ENCODE results near the gene CAPSL.
"Not testable (repeated sequence)": the region's sequence is repeated elsewhere in the genome, so short reads cannot be mapped to it uniquely, and the experiment has no call there.

CAPSL gene

DNA sequence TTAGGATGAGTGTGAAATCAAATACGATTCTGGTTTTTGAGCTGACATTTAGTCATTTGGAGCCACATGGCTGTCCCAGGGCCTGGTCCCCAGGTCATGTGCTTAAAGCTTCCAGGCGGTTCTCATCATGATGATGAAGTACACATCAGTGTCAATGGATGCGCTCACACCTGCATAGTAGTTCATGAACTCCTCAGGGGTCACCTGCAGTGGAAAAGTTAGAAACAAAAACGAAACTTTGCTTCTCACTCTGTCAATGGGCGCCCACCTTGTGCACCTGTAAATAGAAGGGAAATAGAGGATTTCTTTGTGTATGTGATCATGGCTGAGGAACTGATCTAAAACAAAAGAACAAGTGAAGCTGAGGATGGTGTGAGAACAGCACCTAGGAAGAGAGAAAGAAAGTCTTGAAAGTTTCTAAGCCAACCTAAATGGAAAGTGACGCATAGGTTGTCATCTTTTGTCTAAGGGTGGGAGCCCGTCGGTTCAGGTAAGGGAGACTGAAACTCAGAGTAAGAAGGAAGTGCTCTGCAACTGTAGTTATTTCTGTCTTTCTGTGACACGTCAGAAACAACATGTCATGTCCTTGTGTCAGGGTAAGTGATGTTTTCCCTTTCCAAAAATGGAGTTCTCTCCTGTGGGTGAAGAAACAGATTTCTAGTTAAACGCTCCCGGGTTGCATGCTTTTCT lies 33.8 kb downstream of the CAPSL start:
- peak in 1 of 5 donors; percentile 75 for DNase-seq

DNA sequence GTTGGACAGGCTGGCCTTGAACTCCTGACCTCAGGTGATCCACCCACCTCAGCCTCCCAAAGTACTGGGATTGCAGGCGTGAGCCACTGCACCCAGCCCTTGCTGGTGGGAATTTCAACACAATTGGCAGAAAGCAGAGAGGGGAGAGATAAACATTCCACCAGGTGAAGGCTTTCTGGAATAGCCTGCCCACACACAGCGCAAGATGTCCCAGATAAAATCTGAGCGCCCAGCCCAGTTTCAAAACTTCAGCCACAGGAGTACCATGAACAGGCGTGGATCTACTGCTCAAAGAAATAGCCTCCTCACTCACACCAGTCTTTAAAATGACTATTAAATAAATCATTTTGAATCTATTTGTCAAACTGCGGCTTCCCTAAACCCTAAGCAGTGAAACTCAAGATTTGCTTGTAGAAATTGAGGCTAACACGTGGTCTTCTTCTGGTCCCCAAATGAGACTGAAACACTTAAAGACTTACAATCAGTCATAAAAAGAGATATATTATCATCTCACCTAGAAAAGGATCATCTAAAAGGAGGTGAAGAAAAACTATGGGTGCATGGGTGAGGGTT lies 34.7 kb downstream of the CAPSL start:
- DNase-seq: peak in 1 of 5 donors; percentile 47

DNA sequence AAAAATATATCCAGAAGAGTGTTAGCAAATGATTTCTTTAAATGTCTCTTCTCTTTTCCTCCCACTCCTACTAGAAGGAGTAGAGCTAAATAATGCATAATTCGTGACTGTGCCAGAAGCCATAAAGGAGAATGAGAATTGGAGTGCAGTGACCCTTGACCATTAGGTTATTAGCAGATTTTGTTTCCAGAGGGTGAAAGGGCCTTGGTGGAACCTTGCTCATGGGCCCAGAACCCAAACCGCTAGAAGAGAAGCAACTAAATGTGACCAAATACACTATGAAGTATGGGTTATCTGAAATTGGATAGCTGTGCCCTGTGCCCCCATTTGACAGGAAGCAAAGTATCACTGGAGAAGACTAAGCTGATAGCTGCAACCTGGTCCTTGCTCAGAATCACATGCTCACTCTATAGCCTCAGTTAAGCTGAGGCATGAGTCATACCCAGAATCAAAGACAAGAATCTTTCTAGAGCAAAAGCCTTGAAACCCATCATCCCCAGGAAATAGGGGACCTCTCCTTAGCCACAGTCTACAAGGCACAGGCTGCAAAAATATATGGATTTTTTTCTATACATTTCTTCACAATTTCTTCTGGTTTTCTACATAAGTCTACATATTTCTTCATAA lies 36.3 kb downstream of the CAPSL start:
- peak in 1 of 5 donors; percentile 90 for DNase-seq

DNA sequence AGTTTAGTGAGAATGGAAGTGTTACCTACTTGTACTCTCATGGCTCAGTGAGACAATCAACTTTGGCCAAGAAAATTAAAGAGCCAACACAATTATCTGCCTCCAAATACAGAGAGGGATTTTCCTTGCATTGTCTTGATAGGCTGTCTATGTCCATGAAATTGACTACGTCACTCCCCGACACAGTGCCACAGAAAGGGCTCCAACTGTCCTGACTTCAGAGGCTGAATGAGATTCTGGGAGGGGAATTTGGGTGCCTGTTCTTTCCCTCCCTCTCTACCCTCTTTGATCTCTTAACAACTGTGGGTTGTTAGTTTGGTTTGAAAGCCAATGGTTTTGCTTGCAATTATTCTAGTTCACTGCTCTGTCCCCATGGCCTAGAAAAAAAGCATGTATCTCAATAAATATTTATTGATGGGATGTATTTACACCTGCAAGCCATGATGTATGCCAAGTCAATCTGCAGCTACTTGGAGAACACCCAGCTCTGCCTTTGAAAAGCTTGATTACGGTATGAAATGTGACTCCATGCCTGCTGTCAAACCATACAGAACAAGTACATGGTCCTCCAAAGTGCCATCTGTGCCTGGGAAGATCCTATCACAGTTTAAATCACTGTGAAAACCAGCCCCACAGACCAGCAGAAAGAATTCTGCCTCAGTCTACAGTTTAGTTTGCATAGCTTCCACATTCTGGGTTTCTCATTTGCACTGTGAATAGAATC lies 37.3 kb downstream of the CAPSL start:
- DNase-seq: no peak

DNA sequence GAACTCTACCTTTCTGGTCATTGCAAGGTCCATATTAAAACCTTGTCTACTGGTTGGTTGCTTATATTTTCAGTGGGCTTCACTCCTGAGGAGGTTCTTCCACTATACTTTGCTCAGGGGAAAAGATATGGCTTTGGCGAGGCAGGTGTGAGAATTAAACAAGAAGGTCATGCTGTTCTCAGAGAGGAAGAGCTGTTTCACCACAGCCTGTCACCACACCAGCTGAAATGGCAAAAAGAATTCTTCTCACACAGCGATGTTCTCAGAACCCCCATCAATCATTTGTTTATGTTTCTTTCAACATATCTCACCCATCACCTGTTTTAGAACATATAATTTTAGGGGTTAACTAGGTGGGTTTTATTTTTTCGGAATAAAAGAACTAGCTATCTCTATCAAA lies 38.6 kb downstream of the CAPSL start:
- DNase-seq: no peak

DNA sequence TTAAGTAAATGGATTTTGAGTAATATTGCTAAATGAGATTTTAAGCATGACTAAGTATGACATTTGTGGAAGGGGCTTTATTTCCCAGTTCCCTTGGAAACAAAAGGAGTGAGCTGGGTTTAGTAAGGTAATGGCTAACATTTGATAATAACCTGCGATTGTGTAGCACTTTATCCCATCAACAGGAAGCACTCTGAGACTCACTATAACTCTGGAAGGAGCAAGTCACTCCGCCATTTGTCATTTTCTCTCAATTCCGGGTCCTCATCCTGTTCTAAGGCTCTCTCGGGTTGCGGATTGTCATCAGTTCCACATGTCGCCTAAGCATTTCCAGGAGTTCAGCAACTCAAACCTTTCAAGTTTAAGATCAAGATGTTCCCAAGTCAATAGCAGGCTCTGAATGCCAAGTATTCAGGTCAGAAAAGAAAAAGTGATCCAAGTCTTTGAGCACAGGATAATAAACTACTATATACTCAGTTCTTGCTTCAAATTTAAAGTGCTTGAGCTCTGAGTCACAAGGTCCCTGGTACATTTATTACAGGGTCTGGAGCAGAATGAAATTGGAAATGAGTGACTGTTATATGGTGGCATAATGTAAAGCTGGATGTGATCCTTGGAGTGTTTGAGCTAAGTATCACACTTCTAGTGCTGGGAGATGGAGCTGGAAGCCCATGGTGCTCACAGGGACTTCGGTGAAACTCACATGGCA lies 39.3 kb downstream of the CAPSL start:
- no peak for DNase-seq

DNA sequence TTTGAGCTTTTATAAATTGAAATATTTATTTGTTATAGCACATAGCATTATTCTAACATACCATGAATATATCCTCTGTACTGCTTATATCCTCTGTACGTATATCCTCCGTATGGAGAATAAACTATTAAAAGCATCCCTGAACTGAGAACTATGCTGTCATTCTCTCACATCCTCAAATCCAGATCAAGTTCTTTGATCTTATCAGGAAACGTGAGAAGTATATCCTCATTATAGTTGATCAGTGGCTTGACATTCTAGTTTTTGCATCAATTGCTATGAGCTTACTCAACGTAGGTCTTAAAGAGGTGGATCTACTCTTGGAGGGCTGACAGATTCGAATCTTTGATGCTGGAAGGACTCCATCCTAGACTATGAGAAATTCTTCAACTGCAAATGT lies 44.3 kb downstream of the CAPSL start:
- no peak for DNase-seq

DNA sequence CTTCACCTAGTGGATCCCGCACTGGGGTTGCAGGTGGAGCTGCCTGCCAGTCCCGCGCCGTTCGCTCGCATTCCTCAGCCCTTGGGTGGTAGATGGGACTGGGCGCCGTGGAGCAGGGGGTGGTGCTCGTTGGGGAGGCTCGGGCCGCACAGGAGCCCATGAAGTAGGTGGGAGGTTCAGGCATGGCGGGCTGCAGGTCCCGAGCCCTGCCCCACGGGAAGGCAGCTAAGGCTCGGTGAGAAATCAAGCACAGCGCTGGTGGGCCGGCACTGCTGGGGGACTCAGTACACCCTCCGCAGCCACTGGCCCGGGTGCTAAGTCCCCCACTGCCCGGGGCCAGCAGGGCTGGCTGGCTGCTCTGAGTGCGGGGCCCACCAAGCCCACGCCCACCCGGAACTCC lies 45.6 kb downstream of the CAPSL start:
- not testable (repeated sequence) for DNase-seq

DNA sequence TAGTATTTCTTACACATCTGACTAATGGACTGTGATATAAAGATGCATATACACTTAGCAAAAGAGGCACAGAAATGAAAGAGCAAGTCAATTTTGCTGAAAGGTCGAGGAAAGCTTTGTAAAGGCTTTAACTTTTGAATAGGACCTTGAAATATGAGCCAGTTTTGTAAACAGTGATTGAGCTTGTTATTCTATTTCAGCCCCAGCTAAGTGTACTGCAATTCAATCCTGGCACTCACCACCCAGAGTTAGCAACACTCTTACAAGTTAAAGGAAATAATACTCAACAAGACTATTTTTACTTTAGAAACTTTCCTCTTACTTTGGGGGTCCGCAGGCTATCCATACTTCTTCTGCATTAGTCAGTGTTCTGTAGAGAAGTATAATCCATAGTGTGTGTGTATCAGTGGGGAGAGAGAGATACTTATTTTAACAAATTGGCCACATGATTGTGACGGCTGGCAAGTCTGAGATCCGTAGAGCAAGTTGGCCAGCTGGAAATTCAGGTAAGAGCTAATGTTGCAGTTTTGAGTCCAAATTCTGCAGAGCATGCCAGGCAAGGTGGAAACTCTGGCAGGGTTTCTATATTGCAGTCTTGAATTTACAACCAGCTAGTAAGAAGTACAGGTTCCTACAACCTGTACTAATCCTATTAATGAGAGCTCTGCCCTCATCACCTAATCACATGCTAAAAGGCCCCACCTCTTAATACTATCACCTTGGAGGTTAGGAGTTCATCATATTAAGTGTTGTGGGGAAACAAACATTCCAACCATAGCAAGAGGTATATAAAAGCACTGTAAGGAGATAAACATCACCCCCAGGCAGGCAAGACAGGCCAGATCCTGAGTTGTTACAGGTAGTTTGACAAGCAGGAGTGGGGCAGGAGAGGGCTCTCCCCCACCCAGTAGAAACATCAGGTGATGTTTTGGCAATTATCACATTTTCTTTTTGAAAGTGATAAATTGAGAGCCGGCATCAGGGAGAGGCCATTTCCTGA lies 48.1 kb downstream of the CAPSL start:
- DNase-seq: no peak

DNA sequence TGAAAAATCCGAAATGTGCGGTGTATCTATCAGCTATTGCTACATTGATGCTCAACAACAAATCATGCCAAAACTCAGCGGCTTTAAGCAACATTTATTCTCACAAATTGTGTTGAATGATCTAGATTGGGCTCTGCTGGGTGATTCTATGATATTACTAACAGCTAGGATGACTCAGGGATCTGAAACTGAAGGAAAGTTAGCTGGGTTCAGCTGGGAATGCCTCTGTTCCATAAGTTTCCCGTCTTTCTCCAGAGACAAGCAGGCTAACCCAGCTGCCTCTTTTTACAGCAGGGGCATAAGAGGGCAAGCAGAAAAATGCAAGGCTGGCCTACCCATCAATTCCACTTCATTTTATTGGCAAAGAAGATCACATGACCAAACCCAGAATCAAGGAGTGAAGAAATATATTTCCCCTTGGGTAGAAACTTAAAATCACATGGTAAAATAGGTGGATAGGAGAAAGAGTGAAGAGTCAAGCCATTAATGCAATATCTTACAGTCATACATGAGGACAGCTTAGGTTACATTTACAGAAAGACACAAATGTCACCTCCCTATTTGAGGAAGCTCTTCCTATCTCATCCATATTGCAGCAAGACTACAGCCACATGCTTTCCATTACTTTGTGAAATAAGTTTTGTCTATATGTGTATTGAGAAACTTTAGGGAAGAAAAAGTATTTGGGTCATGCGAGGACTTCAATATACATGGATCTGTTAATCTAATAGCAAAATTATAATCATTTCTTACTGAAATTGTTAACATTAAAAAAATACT lies 50.9 kb downstream of the CAPSL start:
- no peak for DNase-seq

DNA sequence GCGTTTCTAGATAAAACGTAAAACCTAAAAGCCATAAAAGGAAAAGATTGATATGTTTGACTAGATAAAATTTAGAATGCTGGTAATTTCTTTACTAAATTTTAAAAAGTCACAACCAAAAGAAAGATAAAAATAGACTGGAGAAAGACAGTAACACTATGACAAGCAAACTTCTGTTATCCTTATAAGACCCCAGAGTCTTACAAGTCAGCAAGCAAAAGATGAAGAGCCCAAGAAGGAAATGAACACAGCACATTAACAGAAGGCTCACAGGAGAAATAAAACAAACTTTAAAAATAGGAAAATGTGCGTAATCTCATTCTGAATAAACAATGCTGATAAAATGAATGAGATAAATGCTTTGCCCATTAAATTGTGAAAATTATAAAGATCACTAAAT lies 52.0 kb downstream of the CAPSL start:
- no peak for DNase-seq

DNA sequence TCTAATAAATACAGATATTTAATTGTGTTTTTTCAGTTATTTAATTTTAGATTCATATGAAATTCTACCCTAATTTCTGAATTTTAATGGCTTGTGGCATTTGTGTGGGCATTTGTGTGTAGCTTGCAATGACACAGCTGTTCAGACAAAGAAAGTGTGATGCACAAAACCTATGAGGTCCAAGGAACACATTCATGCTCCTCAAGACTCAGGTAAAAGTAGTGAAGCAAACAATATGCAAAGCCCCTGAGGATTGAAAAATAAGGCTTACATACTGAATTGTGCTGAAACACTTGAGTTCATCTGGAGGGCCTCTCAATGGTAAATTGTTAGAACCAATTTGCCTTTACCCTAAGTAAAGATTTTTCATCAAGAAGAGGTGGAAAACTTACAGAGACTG lies 53.6 kb downstream of the CAPSL start:
- DNase-seq: no peak

DNA sequence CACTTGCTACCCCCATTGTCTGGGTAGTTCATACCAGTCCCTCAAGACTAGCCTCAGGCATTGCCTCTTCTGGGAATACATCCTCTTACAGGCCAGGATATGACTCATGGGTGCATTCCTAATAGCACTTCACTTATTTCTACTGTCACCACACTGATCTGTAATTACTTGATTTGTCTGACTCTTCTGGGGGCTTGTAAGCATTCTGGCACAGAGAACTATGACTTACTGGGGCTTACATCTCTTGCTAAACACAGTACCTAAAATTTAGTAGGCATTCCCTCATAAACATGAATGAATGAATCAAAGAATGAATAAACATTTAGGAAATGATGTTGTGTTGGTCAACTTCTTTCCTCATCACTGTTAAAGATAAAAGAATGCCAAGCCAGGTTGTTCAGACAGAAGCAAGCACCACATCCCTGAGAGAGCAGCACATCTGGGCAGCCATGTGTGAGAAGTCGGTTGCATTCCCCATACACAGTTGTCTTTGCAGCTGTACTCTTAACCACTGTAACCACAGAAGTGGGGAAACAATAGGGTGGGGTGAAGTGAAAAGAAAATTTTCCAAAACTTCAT lies 54.1 kb downstream of the CAPSL start:
- peak in 1 of 5 donors; percentile 45 for DNase-seq

DNA sequence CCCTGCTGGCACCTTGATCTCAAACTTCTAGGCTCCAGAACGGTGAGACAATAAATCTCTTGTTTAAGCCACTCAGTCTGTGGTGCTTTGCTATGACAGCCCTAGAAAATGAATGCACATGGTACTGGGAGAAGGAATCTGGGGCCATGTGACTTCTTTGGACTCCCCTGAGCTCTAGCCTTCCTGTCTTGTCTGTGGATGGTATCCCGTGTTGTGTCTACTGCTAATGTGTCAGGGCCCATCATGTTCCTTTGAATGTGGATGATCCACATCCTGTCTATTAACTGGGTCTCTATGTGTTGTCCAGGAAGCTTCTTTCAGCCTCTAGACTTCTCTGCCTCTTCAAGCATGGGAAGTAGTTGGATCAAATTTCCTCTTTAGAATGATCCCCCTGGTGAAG lies 56.7 kb downstream of the CAPSL start:
- no peak for DNase-seq

DNA sequence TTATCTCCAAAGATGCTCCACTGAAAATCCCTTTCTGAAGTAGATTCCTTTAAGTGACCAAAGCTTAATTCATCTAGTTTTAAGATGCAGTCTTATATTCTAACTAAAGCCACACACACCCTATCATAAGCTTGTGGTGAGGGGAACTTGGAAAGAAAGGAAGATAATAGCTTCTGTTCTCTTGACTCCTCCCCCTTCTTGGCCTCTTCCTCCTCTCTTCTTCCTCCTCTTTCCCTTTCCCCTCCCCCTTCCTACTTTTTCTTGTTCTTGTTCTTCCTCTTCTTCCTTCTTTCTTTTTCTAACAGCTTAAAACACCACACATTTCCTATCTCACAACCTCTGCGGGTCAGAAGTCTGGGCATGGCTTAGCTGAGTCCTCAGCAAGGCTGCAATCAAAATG lies 58.3 kb downstream of the CAPSL start:
- no peak for DNase-seq

DNA sequence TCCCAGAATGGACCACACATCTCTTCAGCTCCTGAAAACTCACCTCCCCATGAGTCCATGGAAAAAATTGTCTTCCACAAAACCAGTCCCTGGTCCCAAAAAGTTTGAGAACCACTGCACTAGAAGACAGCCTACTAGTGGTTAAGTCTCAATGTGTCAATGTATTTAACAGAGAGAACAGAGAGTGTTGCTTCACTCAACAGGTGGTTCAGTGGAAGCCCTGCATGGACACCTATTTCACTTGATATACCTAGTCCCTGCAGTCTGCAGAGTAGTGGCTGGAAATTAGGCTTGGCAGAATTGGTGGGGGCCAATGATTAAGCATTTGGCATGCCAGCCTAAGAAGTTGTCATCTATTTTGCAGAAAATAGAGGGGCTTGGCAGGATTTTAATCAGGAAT lies 58.8 kb downstream of the CAPSL start:
- no peak for DNase-seq

DNA sequence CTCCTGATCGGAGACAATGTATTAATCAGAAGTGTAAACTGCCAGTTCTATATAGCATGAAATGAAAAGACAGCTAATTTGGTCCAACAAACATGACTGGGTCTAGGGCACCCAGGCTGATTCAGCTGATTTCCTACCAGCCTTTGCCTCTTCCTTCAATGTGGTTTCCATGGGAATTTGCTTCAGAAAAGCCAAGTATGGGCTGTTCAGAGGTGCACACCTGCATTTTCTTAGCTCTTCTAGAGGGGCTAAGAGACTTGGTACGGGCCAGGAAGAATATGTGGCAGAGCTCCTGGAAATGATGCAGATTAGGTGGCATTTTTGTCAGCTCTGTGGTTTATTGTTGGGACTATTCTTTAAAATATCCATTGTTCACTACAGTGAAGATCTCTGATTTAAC lies 59.3 kb downstream of the CAPSL start:
- no peak for DNase-seq

DNA sequence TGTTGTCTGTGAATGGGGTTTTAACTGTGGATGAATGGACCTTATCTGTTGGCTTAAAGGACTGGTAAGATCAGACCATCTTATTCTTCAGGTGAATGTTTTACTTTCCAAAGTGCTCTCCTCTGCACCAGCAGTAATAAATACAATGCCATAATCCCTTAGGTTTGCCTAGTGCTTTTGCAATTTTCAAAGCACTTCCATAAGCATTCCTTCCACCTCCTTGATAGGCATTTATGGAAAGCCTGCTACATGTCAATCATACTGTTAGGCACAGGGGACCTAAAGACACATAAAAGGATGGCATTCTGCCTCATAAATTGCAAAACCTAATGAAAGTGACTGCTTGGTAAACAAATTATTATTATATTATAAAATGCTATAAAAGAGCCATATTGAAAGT lies 60.3 kb downstream of the CAPSL start:
- no peak for DNase-seq

DNA sequence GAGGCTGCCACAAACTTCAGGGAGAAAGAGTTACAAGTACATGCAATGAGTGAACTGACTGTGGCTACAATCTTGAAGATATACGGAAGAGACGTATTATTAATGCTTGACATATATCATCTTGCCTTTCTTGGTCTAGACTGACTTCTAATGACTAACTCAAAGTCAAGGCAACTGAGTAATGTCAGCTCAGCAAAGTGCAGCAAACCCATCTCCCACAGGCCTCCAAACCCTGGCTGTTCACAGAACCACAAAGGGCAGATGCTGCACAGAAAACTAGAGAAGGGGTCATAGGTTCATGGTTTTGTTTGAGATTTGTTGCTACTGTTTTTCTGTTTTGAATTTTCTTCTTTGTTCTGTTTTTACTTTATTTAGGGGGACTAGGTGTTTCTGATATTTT lies 60.8 kb downstream of the CAPSL start:
- no peak for DNase-seq

DNA sequence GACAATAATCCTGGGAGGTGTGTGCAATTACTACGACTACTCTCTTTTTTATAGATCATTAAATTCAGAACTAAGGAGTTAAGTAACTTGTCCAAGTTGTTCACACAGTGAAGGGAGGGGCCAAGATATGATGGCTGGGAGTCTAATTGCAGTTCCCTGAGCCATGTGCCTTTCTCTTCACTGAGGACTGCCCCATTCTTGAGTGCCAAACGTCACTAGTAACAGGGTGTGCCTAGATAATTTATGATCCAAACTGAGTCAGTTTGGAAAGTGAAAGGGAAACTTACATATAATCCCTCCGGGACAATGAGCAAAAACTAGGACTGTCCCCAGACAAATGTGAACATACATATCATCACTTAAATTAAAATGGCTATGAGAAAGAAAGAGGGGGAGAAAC lies 61.5 kb downstream of the CAPSL start:
- DNase-seq: no peak

DNA sequence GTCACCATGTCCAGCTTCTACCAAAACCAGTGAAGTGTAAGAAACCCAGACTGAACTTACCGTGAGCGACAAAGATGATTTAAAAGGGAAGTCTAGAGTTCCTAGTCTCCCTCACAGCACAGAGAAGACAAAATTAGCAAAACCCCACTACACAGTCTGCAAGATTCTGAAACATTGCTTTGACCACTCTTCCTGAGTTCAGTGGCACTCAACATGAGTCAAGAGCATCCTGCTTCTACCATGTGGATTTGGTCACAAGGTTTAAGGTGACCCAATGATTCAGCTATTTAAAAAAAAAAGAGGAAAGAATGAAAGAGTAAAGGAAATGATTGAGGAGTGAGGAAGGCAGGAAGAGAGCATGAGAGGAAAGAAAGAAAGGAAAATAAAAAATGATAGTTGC lies 62.0 kb downstream of the CAPSL start:
- no peak for DNase-seq

Data from T-helper 1 cell (primary cell).